Mesenchymal stem cell (in vitro differentiated cells and primary cell): Measurements from ENCODE around the gene CEP68.

Source experiments
- DNase-seq: peaks from one replicate; pipeline ENCODE4 v3.0.0-alpha.2; 2013
- H2AFZ ChIP-seq: one replicate; pipeline ENCODE4 v1.6.1; 2013; ENCODE audit warnings: low read depth, mild to moderate bottlenecking, control low read depth, inconsistent platforms, low read length, moderate library complexity
- H2AK5ac ChIP-seq: 2 replicates; pipeline ENCODE4 v1.6.1; 2013; ENCODE audit warnings: low read length, moderate library complexity, mild to moderate bottlenecking, inconsistent platforms; ENCODE audit not compliant: severe bottlenecking
- H2BK120ac ChIP-seq: one replicate; pipeline ENCODE4 v1.6.1; 2013; ENCODE audit warnings: low read depth, mild to moderate bottlenecking, inconsistent platforms, low read length, moderate library complexity
- H2BK12ac ChIP-seq, 2 experiments: one replicate each; pipeline ENCODE4 v1.6.1; 2013; ENCODE audit warnings: inconsistent platforms in 2 of 2, low read length in 2 of 2, mild to moderate bottlenecking in 2 of 2, moderate library complexity in 2 of 2, control low read depth in 1 of 2
- H2BK15ac ChIP-seq: one replicate; pipeline ENCODE4 v1.6.1; 2013; ENCODE audit warnings: mild to moderate bottlenecking, low read depth, inconsistent platforms; ENCODE audit not compliant: poor library complexity, severe bottlenecking
- H2BK5ac ChIP-seq: 2 replicates; pipeline ENCODE4 v1.6.1; 2013; ENCODE audit warnings: low read depth, mild to moderate bottlenecking, low read length, control low read depth, inconsistent platforms; ENCODE audit not compliant: poor library complexity, severe bottlenecking
- H3K14ac ChIP-seq, 2 experiments: one replicate each; pipeline ENCODE4 v1.6.1; 2013; ENCODE audit warnings: inconsistent platforms in 2 of 2, low read length in 2 of 2, control low read depth in 1 of 2, mild to moderate bottlenecking in 1 of 2, moderate library complexity in 1 of 2
- H3K18ac ChIP-seq, 2 experiments: one replicate each; pipeline ENCODE4 v1.6.1; 2013; ENCODE audit warnings: inconsistent platforms in 2 of 2, low read length in 2 of 2, control low read depth in 1 of 2, low read depth in 1 of 2, mild to moderate bottlenecking in 1 of 2
- H3K23ac ChIP-seq, 2 experiments: one replicate each; pipeline ENCODE4 v1.6.1; 2013; ENCODE audit warnings: inconsistent platforms in 2 of 2, low read length in 2 of 2, mild to moderate bottlenecking in 2 of 2, moderate library complexity in 2 of 2, control low read depth in 1 of 2
- H3K27ac ChIP-seq: 2 replicates; pipeline ENCODE4 v1.5.1; 2013; ENCODE audit warnings: mild to moderate bottlenecking, moderate library complexity, low read length, control low read depth, inconsistent platforms; ENCODE audit not compliant: poor library complexity, severe bottlenecking
- H3K27me3 ChIP-seq, 2 experiments: 2 replicates each; pipeline versions ENCODE4 v1.6.1 to v1.7.0; 2013; ENCODE audit warnings: low read length in 2 of 2, mild to moderate bottlenecking in 2 of 2, moderate library complexity in 2 of 2, control low read depth in 1 of 2, inconsistent platforms in 1 of 2; ENCODE audit not compliant: control insufficient read depth in 1 of 2, insufficient read depth in 1 of 2
- H3K36me3 ChIP-seq, 2 experiments: 2 replicates each; pipeline versions ENCODE4 v1.6.1 to v1.7.0; 2013; ENCODE audit warnings: low read length in 2 of 2, control low read depth in 1 of 2, inconsistent platforms in 1 of 2, low read depth in 1 of 2, mild to moderate bottlenecking in 1 of 2; ENCODE audit not compliant: insufficient read depth in 2 of 2, control insufficient read depth in 1 of 2
- H3K4ac ChIP-seq, 2 experiments: one replicate each; pipeline ENCODE4 v1.6.1; 2013; ENCODE audit warnings: inconsistent platforms in 2 of 2, low read length in 2 of 2, mild to moderate bottlenecking in 2 of 2, moderate library complexity in 2 of 2, control low read depth in 1 of 2, low read depth in 1 of 2
- H3K4me1 ChIP-seq: 2 replicates; pipeline ENCODE4 v1.6.1; 2013; ENCODE audit warnings: low read depth, low read length, control low read depth; ENCODE audit not compliant: control insufficient read depth, insufficient read depth
- H3K4me2 ChIP-seq: 2 replicates; pipeline ENCODE4 v1.6.1; 2013; ENCODE audit warnings: low read length, mild to moderate bottlenecking, inconsistent platforms; ENCODE audit not compliant: poor library complexity, severe bottlenecking
- H3K4me3 ChIP-seq, 2 experiments: 2 replicates each; pipeline versions ENCODE4 v1.5.1 to v1.7.0; 2013; ENCODE audit warnings: low read length in 2 of 2, mild to moderate bottlenecking in 2 of 2, control low read depth in 1 of 2, low read depth in 1 of 2; ENCODE audit not compliant: insufficient read depth in 1 of 2
- H3K79me1 ChIP-seq: replicated peaks from 2 replicates; pipeline ENCODE4 v1.6.1; 2013; ENCODE audit warnings: mild to moderate bottlenecking, control low read depth, low read length, inconsistent platforms; ENCODE audit not compliant: poor library complexity, severe bottlenecking
- H3K9ac ChIP-seq: 2 replicates; pipeline ENCODE4 v1.7.0; 2013; ENCODE audit warnings: mild to moderate bottlenecking, low read length, moderate library complexity
- H3K9me3 ChIP-seq: 2 replicates; pipeline ENCODE4 v1.7.0; 2013; ENCODE audit warnings: mild to moderate bottlenecking, low read length; ENCODE audit not compliant: control insufficient read depth
- H4K8ac ChIP-seq: one replicate; pipeline ENCODE4 v1.6.1; 2013; ENCODE audit warnings: inconsistent platforms, mild to moderate bottlenecking, low read length, moderate library complexity
- H4K91ac ChIP-seq: one replicate; pipeline ENCODE4 v1.6.1; 2013; ENCODE audit warnings: mild to moderate bottlenecking, low read length, inconsistent platforms
- WGBS: methylation state at CpG from one replicate; pipeline ENCODE4 v1.1.7; 2013; ENCODE audit warnings: mixed read lengths; 5-methylcytosine and 5-hydroxymethylcytosine counted together

Gene CEP68

GRCh38 chr2:65022189-65022588 is 34.0 kb upstream of the CEP68 start:
- Histone ChIP-seq H3K4me1 (peaks cover 14% of the 10 kb centered on the region), H2BK12ac (no peak overlapping the region), H4K91ac (no peak overlapping the region), H3K23ac (no peak overlapping the region), H3K18ac (no peak overlapping the region), H4K8ac (no peak overlapping the region), H2BK15ac (no peak overlapping the region), H3K4ac (no peak overlapping the region), H3K9ac (no peak overlapping the region), H2AFZ (no peak overlapping the region), H3K79me1 (no peaks in the 10 kb centered on the region), H3K27me3 (peaks cover 0 to 4% of the 10 kb centered on the region in 2 experiments), H2BK120ac (no peak overlapping the region), H3K9me3 (no peaks in the 10 kb centered on the region), H3K4me3 (no peak overlapping the region), H3K36me3 (peaks cover 6 to 35% of the 10 kb centered on the region in 2 experiments), H2AK5ac (no peak overlapping the region), H2BK5ac (no peak overlapping the region), H3K14ac (no peak overlapping the region), H3K27ac (no peak overlapping the region), H3K4me2 (no peak overlapping the region)
- WGBS = 93% methylated on average over 6 of the region's 6 CpGs
- DNase-seq = no peak

GRCh38 chr2:65023742-65024141 is 32.5 kb upstream of the CEP68 start:
- H2AFZ ChIP-seq = no peak overlapping the region
- no peak overlapping the region for H2BK5ac ChIP-seq
- H3K4me3 ChIP-seq = no peak overlapping the region
- no peak overlapping the region for H3K27ac ChIP-seq
- H2BK12ac ChIP-seq = no peak overlapping the region
- H3K23ac ChIP-seq = no peak overlapping the region
- no peak overlapping the region for H3K14ac ChIP-seq
- H3K9ac ChIP-seq = peak overlapping the region; percentile 53
- peaks cover 0 to 4% of the 10 kb centered on the region in 2 experiments for H3K27me3 ChIP-seq
- H2BK120ac ChIP-seq = no peak overlapping the region
- H3K9me3 ChIP-seq = no peaks in the 10 kb centered on the region
- no peak overlapping the region for H3K18ac ChIP-seq
- H3K4me1 ChIP-seq = peaks cover 14% of the 10 kb centered on the region
- DNase-seq = no peak
- 95% methylated on average over 8 of the region's 8 CpGs for WGBS
- H2AK5ac ChIP-seq = peak overlapping the region; percentile 71
- peak overlapping the region; percentile 22 for H4K8ac ChIP-seq
- no peaks in the 10 kb centered on the region for H3K79me1 ChIP-seq
- H3K4ac ChIP-seq = no peak overlapping the region
- H3K4me2 ChIP-seq = no peak overlapping the region
- H2BK15ac ChIP-seq = no peak overlapping the region
- H4K91ac ChIP-seq = no peak overlapping the region
- H3K36me3 ChIP-seq = peaks cover 6 to 20% of the 10 kb centered on the region in 2 experiments

- peak overlapping the region; percentile 18 for H3K27ac ChIP-seq
These were observed 31.9 kb upstream of the CEP68 start for GRCh38 chr2:65024149-65024829.

DNA sequence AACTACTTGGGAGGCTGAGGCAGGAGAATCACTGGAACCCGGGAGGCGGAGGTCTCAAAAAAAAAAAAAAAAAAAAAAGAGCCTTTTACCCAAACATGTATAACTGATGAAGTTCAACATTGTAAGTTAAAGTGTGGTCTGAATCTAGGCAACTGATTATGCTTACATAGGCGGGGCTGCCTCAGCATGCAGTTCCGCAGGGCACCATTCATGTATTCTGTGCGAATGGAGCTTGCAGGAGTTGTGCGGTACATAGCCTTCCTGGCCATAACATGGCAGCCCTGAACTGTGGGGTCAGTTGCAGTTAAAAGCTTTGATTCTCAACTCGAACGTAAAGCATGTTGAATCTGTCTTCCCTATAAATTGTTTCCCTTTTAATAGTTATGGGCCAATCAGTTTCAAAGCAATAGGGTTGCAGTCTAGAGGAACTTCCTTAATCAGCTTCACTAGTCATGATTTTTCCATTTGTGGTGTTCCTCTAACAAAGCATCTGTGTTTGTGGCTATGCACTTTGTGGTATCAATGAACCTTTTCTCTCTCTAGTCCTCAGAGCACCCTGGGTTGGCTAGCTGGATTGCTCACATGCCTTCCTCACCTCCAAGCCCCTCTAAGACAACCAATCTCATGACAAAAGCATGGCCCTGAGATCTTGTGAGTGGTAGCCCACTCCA is 30.6 kb upstream of the CEP68 start:
- Histone ChIP-seq H3K27me3 (peaks cover 0 to 5% of the 10 kb centered on the region in 2 experiments), H3K14ac (peak overlapping the region in 1 of 2 experiments; percentile 1), H3K36me3 (peaks cover 6 to 9% of the 10 kb centered on the region in 2 experiments), H4K8ac (no peak overlapping the region), H3K4me2 (no peak overlapping the region), H3K4me3 (no peak overlapping the region), H3K18ac (no peak overlapping the region), H3K9ac (no peak overlapping the region), H2BK120ac (no peak overlapping the region), H2AK5ac (no peak overlapping the region), H3K27ac (no peak overlapping the region), H2BK5ac (no peak overlapping the region), H4K91ac (no peak overlapping the region), H3K79me1 (no peaks in the 10 kb centered on the region), H3K23ac (no peak overlapping the region), H2AFZ (no peak overlapping the region), H3K4ac (no peak overlapping the region), H2BK12ac (no peak overlapping the region), H2BK15ac (no peak overlapping the region), H3K9me3 (no peaks in the 10 kb centered on the region), H3K4me1 (peaks cover 9% of the 10 kb centered on the region)
- over 99% methylated on average over 5 of the region's 8 CpGs for WGBS
- DNase-seq = no peak

More at GRCh38 chr2:65024149-65024829, 31.9 kb upstream of the CEP68 start:
- no peak overlapping the region for H3K4me2 ChIP-seq
- no peak overlapping the region for H3K4ac ChIP-seq
- H2AK5ac ChIP-seq = peak overlapping the region; percentile 71
- H2BK120ac ChIP-seq = no peak overlapping the region
- no peak overlapping the region for H2AFZ ChIP-seq
- H3K14ac ChIP-seq = no peak overlapping the region
- no peak overlapping the region for H3K4me3 ChIP-seq
- peaks cover 14% of the 10 kb centered on the region for H3K4me1 ChIP-seq
- peak overlapping the region; percentile 53 for H3K9ac ChIP-seq
- H3K9me3 ChIP-seq = no peaks in the 10 kb centered on the region
- no peaks in the 10 kb centered on the region for H3K79me1 ChIP-seq
- no peak overlapping the region for H4K8ac ChIP-seq
- no peak overlapping the region for H2BK5ac ChIP-seq
- H3K18ac ChIP-seq = no peak overlapping the region
- H3K23ac ChIP-seq = no peak overlapping the region
- DNase-seq = peak; percentile 89
- no peak overlapping the region for H2BK12ac ChIP-seq
- peaks cover 6 to 16% of the 10 kb centered on the region in 2 experiments for H3K36me3 ChIP-seq
- peaks cover 0 to 4% of the 10 kb centered on the region in 2 experiments for H3K27me3 ChIP-seq
- no peak overlapping the region for H2BK15ac ChIP-seq
- 37% methylated on average over 7 of the region's 7 CpGs for WGBS
- H4K91ac ChIP-seq = no peak overlapping the region
